ENCODE data around the gene KRTAP10-9.
"Not testable (repeated sequence)": the region's sequence is repeated elsewhere in the genome, so short reads cannot be mapped to it uniquely, and the experiment has no call there.

The KRTAP10-9 gene

DNA sequence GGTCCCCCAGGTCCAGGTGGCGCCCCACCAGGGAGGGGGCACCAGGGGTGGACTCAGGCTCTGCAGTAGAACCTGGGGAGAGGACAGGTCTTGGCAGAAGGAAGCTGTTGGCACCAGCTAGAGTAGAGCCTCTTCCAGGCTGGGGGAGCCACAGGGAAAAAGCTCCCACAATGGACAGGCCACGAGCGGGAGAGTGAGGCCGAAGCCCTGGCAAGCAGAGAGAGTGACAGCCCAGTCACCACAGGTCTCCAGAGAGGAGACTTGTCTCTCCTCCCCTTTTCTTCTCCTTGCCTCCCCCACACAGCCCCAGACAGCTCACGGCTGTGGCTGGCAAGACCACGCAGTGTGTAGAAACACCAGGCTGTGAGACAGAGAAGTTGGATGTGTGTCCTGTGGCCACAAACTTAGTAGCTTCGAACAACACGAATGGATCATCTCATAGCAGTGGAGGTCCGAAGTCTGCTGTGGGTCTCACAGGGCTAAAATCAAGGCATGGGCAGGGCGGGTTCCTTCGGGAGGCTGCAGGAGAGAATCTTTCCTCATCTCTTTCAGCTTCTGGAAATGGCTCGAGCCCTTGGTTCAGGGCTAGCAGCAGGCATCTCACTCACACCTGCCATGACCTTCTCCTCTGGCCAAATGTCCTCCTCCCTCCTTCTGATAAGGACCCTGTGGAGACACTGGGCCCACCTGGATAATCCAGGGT lies 24.2 kb downstream of the KRTAP10-9 start:
- Mint-ChIP-seq H3K4me1 (ENCODE audit: low read depth) (peaks cover 24% of the 10 kb centered on the region), H3K9me3 (peaks cover 9% of the 10 kb centered on the region), H3K4me3 (no peak overlapping the region), H3K27ac (no peak overlapping the region), H3K27me3 (no peaks in the 10 kb centered on the region), H3K36me3 (ENCODE audit: low read depth) (peaks cover 3% of the 10 kb centered on the region)
- no peak for DNase-seq

GRCh38 chr21:44653123-44653522 lies 26.2 kb downstream of the KRTAP10-9 start:
- H3K4me3 Mint-ChIP-seq, result no peak overlapping the region
- no peaks in the 10 kb centered on the region for H3K27me3 Mint-ChIP-seq
- peaks cover 41% of the 10 kb centered on the region for H3K4me1 Mint-ChIP-seq (ENCODE audit: low read depth)
- DNase-seq, result no peak
- H3K36me3 Mint-ChIP-seq (ENCODE audit: low read depth), result peaks cover 11% of the 10 kb centered on the region
- no peak overlapping the region for H3K27ac Mint-ChIP-seq
- H3K9me3 Mint-ChIP-seq, result peaks cover 25% of the 10 kb centered on the region

DNA sequence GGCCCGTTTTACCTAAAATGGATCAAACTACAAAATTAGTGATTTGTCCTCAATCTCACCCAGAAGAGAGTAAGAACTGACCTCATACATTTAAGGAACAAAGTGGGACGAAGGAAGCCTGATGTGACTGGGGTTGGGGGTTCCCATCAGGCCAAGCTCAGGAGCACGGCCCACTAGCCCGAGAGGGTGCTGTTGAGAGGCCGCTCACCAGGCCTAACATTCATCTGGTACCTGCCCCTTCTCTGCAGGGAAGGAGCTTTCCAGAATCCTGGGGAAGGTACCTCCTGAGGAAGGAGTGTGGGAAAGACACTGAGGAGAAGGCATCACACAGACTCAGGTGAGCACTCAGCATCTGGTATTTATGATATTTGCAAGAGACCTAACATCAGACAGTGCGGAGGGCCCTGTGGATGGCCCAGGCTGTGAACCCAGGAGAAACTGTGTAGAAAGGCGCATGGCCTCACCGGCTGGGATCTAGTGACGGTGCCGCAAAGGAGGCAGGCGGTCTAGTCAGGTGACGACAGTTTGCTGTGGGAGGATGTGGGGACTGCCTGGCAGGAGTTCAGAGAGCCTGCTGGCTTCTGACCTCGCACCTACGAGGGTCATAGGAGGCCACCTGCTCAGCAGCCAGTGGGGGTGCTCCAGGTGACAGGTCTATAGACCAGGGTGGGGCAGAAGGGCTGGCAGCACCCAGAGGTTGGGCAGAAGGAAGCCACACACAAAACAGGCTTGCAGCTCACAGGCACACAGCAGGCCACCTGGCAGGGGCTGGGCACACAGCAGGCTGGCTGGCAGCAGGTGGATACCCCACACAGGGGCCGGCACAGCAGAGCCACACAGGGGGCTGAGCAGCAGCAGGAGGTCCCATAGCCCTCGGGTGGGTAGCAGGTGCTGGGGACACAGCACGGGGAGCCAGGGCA lies 27.0 kb downstream of the KRTAP10-9 start:
- no peak overlapping the region for H3K27ac Mint-ChIP-seq
- H3K9me3 Mint-ChIP-seq, result peaks cover 26% of the 10 kb centered on the region
- H3K4me3 Mint-ChIP-seq, result no peak overlapping the region
- peaks cover 49% of the 10 kb centered on the region for H3K4me1 Mint-ChIP-seq (ENCODE audit: low read depth)
- peak; percentile 49 for DNase-seq
- peaks cover 11% of the 10 kb centered on the region for H3K36me3 Mint-ChIP-seq (ENCODE audit: low read depth)
- H3K27me3 Mint-ChIP-seq, result no peaks in the 10 kb centered on the region

GRCh38 chr21:44654576-44655175 lies 27.8 kb downstream of the KRTAP10-9 start, which contains the start of gene KRTAP12-4:
KRTAP12-4 (minus strand) TSS chr21:44654659; CDS start chr21:44654614, 45 bp downstream.
- Mint-ChIP-seq H3K9me3 (peaks cover 26% of the 10 kb centered on the region), H3K27me3 (no peaks in the 10 kb centered on the region), H3K36me3 (ENCODE audit: low read depth) (peaks cover 11% of the 10 kb centered on the region), H3K4me3 (no peak within 1 kb of the TSS), H3K27ac (no peak within 1 kb of the TSS), H3K4me1 (ENCODE audit: low read depth) (peaks cover 54% of the 10 kb centered on the region)
- no peak for DNase-seq

- no peak for DNase-seq
- H3K27ac Mint-ChIP-seq, result no peak overlapping the region
- H3K36me3 Mint-ChIP-seq (ENCODE audit: low read depth), result peaks cover 11% of the 10 kb centered on the region
- H3K27me3 Mint-ChIP-seq, result no peaks in the 10 kb centered on the region
- no peak overlapping the region for H3K4me3 Mint-ChIP-seq
- H3K9me3 Mint-ChIP-seq, result peaks cover 30% of the 10 kb centered on the region
- H3K4me1 Mint-ChIP-seq (ENCODE audit: low read depth), result peaks cover 56% of the 10 kb centered on the region
These were observed 30.0 kb downstream of the KRTAP10-9 start for GRCh38 chr21:44656868-44657267.

DNA sequence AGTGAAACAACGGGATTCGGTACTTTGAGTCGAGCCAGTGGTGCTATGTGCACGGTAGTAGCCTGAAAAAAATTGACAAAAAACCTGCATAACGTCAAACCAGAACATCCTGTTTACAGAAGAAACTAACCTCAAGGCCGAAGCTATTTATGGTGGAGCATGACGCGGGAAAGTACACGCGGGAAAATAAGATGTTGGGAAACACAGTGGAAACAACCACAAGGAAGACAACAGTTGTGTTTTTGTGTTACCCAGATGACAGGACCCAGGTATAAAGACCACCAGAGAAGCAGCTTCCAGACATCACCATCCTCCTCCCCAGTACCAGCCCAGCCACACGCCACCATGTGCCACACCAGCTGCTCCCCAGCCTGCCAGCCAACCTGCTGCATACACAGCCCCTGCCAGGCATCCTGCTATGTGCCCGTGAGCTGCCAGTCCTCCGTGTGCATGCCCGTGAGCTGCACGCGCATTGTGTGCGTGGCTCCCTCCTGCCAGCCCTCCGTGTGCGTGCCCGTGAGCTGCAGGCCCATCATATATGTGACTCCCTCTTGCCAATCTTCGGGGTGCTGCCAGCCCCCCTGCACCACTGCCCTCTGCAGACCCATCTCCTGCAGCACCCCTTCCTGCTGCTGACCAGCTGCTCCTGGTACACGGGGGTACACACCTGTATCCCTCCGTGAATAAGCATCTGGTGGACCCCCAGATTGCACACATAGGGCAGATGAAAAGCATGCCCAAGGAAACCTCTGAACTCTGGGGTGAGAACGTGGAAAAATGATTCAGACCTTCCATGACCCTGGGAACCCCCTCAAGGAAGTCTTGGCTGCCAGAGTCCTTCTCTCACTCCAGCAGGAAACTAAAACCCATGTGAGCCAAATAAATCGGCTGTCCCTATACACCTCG lies 31.0 kb downstream of the KRTAP10-9 start, which contains the start of gene KRTAP12-3:
Gene KRTAP12-3 (plus strand): TSS at position 298 of the 906 bp plus-strand sequence. CDS start 48 bp downstream, at position 346.
- Mint-ChIP-seq H3K27me3 (no peaks in the 10 kb centered on the region), H3K4me3 (peak within 1 kb of the TSS; percentile 49), H3K4me1 (ENCODE audit: low read depth) (peaks cover 56% of the 10 kb centered on the region), H3K27ac (peak within 1 kb of the TSS; percentile 78), H3K36me3 (ENCODE audit: low read depth) (peaks cover 11% of the 10 kb centered on the region), H3K9me3 (peaks cover 34% of the 10 kb centered on the region)
- no peak for DNase-seq

GRCh38 chr21:44658541-44658910 lies 31.6 kb downstream of the KRTAP10-9 start:
- peak overlapping the region; percentile 78 for H3K27ac Mint-ChIP-seq
- peaks cover 11% of the 10 kb centered on the region for H3K36me3 Mint-ChIP-seq (ENCODE audit: low read depth)
- no peaks in the 10 kb centered on the region for H3K27me3 Mint-ChIP-seq
- no peak overlapping the region for H3K4me3 Mint-ChIP-seq
- peaks cover 54% of the 10 kb centered on the region for H3K4me1 Mint-ChIP-seq (ENCODE audit: low read depth)
- peaks cover 32% of the 10 kb centered on the region for H3K9me3 Mint-ChIP-seq
- DNase-seq, result no peak

DNA sequence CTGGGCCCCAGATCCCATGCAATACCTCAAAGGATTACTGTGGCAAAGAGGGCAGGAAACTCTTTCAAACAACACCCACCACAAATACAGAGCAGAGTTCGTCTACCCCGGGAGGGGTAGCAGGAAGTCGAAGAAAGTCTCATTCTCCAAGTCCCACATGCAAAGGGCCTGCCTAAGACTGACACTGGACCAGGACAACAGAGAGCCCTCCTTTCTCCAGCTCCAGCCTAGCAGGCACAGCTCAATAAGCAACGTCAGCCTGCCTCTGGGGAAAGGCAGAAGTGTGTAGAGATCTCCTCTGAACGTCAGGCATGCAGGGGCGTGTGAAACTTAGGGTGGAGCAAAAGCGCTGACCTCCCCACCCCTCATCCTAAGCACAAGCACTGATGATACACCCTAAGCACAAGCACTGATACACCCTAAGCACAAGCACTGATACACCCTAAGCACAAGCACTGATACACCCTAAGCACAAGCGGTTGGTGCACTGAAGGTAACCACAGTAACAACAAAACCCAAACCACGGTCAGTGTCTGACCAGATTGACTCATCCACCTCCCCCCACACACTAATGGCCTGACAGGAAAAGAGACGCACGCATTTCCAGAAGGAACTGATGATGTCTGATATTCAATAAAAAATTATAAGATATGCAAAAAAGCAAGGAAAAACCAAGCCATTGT lies 32.2 kb downstream of the KRTAP10-9 start:
- Mint-ChIP-seq H3K27ac (peak overlapping the region; percentile 78), H3K9me3 (peaks cover 32% of the 10 kb centered on the region), H3K36me3 (ENCODE audit: low read depth) (peaks cover 11% of the 10 kb centered on the region), H3K27me3 (no peaks in the 10 kb centered on the region), H3K4me1 (ENCODE audit: low read depth) (peaks cover 49% of the 10 kb centered on the region), H3K4me3 (no peak overlapping the region)
- DNase-seq, result no peak

DNA sequence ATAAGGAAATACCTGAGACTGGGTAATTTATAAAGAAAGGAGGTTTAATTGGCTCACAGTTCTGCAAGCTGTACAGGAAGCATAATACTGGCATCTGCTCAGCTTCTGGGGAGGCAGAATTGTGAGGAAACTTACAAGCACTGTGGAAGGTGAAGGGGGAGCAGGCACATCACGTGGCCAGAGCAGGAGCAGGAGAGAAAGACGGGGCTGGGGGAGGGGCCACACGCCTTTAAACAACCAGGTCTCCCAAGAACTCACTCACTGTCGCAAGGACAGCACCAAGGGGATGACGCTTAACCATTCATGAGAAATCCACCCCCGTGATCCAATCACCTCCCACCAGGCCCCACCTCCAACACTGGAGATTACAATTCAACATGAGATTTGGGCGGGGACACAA lies 34.7 kb downstream of the KRTAP10-9 start:
- H3K4me1 Mint-ChIP-seq (ENCODE audit: low read depth), result peaks cover 30% of the 10 kb centered on the region
- DNase-seq; H3K36me3 Mint-ChIP-seq (ENCODE audit: low read depth); H3K27me3 Mint-ChIP-seq; H3K4me3 Mint-ChIP-seq; H3K27ac Mint-ChIP-seq: not testable (repeated sequence)
- peaks cover 21% of the 10 kb centered on the region for H3K9me3 Mint-ChIP-seq

- no peak overlapping the region for H3K4me3 Mint-ChIP-seq
- no peaks in the 10 kb centered on the region for H3K27me3 Mint-ChIP-seq
- DNase-seq, result no peak
- H3K4me1 Mint-ChIP-seq (ENCODE audit: low read depth), result peaks cover 2% of the 10 kb centered on the region
- H3K27ac Mint-ChIP-seq, result no peak overlapping the region
- H3K9me3 Mint-ChIP-seq, result peaks cover 16% of the 10 kb centered on the region
- H3K36me3 Mint-ChIP-seq (ENCODE audit: low read depth), result no peaks in the 10 kb centered on the region
These were observed 37.8 kb downstream of the KRTAP10-9 start for GRCh38 chr21:44664691-44665090.

- DNase-seq, result no peak
- no peaks in the 10 kb centered on the region for H3K27me3 Mint-ChIP-seq
- H3K27ac Mint-ChIP-seq, result no peak within 1 kb of the TSS
- H3K4me3 Mint-ChIP-seq, result no peak within 1 kb of the TSS
- H3K9me3 Mint-ChIP-seq, result peaks cover 21% of the 10 kb centered on the region
- H3K36me3 Mint-ChIP-seq (ENCODE audit: low read depth), result no peaks in the 10 kb centered on the region
- no peaks in the 10 kb centered on the region for H3K4me1 Mint-ChIP-seq (ENCODE audit: low read depth)
These were observed 39.8 kb downstream of the KRTAP10-9 start, which contains the start of gene KRTAP12-2 for GRCh38 chr21:44666401-44667320. KRTAP12-2 (minus strand) TSS chr21:44666927; CDS start chr21:44666886, 41 bp downstream.

DNA sequence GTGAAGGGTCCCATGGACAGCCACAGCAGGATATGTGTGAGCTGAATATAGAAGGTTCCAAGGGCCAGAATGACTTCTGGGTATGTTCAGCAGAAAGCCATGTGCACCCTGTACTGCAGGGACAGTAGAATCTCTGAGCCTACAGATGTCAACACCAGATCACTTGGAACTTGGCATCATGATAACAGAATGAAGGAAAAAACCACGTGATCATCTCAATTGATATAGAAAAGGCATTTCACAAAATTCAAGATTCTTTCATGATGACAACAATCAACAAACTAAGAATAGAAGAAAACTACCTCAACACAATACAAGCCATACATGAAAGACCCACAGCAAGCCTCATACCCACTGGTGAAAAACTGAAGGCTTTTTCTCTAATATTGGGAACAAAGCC lies 40.7 kb downstream of the KRTAP10-9 start:
- peaks cover 18% of the 10 kb centered on the region for H3K9me3 Mint-ChIP-seq
- no peak overlapping the region for H3K4me3 Mint-ChIP-seq
- H3K36me3 Mint-ChIP-seq (ENCODE audit: low read depth), result no peaks in the 10 kb centered on the region
- no peaks in the 10 kb centered on the region for H3K27me3 Mint-ChIP-seq
- H3K4me1 Mint-ChIP-seq (ENCODE audit: low read depth), result no peaks in the 10 kb centered on the region
- no peak for DNase-seq
- H3K27ac Mint-ChIP-seq, result no peak overlapping the region
